ENCODE measurements around the gene CELF4.

CELF4 gene

DNA sequence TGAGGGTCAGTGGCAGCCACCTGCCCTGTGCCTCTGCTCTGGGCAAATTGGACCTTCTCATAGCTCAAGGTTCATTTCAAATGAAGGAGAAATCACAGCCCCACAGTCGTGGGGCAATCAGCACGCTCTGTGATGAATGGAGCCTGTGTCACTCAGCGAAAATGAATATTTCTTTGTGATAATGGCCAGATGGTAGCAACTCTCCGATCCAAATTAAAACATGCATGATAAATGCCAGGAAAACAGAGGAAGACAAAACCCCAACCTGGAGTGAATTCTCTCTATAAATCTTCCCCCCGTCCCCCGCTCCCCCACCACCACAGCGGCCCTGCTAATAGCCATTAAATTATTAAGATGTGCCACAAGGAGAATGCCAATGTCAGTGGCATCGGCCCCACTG lies 258.4 kb downstream of the CELF4 start:
- no peak for DNase-seq

GRCh38 chr18:37306432-37306831 lies 259.2 kb downstream of the CELF4 start:
- no peak for DNase-seq

DNA sequence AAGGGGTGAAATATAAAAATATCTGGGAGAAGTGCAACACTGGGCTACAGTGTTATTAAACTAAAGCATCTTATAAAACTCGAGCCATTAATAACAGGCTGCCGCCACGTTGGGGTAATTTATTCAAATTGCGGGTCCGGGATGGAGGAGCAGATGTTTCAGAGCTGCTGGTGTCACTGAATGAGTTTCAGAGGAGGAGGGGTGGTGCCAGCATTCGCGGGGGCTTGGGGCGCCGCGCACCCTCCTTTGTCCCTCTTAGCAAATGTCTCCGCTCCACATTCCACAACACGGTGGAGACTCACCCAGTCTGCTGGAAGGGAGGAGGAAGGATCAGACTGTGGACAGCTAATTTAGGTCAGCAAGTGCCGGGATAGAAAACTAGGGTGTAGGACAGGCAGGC lies 260.5 kb downstream of the CELF4 start:
- DNase-seq = no peak

- no peak for DNase-seq
These were observed 261.5 kb downstream of the CELF4 start for GRCh38 chr18:37304012-37304680.

GRCh38 chr18:37303009-37303408 lies 262.6 kb downstream of the CELF4 start:
- no peak for DNase-seq

- no peak for DNase-seq
These were observed 263.1 kb downstream of the CELF4 start for GRCh38 chr18:37302519-37302918.

DNA sequence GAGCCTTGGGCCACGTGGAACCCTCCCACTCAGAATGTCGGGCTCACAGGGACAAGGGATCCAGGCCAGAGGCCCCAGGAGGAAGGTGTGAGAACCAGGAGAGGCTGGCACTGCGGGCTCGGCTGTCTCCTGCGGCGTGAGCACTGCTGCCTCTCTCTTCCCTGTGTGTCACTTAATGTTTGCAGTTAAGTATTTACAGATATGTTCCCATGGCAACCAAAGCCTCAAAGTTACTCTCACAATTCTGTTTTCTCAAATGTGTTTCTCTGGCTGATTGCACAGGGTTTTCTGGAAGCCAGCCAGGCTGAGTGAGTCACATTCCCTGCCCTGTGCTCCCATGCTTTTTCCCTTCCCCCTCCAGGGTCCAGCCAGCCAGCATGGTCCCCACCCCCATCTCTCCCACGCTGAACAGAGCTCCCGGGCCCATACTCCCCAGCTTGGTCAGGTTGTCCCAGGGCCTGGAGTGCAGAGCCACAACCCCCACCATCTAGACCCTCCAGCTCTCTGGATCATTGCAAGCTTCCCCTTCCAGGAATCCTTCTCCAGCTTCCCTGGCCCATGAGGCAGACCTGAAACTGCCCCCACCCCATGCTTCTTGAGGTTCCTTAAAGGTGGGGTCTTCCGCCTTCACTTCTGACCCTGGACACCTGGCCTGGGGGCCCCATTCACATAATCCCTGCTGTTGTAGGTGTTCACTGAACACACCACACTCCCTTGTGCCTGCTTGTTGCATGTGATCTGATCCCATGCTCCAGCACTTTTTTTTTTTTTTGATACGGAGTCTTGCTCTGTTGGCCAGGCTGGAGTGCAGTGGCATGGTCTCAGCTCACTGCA lies 265.9 kb downstream of the CELF4 start:
- DNase-seq = no peak

GRCh38 chr18:37298816-37299215 lies 266.8 kb downstream of the CELF4 start:
- no peak for DNase-seq

- DNase-seq = no peak
These were observed 268.5 kb downstream of the CELF4 start for GRCh38 chr18:37297106-37297505.

- DNase-seq = no peak
These were observed 270.6 kb downstream of the CELF4 start for GRCh38 chr18:37294951-37295350.

DNA sequence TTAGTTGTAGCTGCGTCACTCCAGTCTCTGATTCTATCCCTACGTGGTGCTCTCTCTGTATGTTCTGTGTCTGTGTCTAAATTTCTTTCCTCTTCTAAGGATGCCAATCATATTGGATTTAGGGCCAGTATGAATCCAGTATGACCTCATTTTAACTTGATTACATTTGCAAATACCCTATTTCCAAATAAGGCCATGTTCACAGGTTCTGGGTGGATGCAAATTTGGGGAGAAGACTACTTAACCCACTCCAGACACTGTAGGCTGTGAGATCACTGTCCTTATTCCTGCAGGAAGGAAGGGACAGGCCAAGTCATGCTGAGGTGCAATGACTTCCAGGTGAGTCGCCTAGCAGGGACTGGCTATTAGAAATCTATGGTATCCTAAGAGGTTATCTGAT lies 272.2 kb downstream of the CELF4 start:
- no peak for DNase-seq

DNA sequence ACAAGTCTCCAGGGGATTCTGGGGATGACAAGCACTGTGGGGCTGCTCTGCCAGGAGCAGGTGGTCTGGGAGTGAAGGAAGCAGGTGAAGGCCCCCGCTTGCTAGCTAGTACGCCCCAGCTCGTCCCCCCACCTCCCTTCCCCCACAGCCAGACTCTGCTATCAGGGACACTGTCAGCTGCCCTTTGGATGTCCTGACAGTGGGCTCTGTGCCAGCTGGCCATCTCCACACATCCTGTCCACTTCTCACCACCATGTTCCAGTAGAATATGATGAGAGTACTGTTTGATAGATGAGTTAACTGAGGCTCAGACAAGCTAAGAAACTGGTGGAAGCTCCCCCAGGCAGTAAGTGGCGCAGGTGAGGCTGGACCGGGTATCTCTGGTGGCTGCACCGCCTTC lies 276.2 kb downstream of the CELF4 start:
- no peak for DNase-seq

GRCh38 chr18:37287601-37288000 lies 278.0 kb downstream of the CELF4 start:
- no peak for DNase-seq

GRCh38 chr18:37286801-37287200 lies 278.8 kb downstream of the CELF4 start:
- no peak for DNase-seq

DNA sequence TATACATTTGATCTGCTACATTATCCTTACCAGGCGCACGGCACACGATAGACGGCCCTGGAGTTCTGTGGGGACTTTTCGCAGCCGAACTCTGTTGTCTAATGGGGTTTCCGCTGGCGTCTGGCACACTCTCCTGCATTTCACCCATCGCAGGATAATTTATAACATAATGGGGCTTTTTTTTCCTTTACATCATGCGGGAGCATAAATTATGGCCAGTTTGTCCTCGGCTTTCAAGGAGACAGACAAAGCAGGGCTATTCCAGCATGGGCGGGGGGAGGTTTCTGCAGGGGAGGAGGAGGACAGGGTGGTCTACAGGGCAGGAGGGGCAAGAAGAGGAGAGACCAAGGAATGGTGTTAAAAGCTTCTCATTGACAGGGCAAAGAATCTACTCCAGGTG lies 279.8 kb downstream of the CELF4 start:
- DNase-seq = no peak

GRCh38 chr18:37284260-37284659 lies 281.3 kb downstream of the CELF4 start:
- no peak for DNase-seq

DNA sequence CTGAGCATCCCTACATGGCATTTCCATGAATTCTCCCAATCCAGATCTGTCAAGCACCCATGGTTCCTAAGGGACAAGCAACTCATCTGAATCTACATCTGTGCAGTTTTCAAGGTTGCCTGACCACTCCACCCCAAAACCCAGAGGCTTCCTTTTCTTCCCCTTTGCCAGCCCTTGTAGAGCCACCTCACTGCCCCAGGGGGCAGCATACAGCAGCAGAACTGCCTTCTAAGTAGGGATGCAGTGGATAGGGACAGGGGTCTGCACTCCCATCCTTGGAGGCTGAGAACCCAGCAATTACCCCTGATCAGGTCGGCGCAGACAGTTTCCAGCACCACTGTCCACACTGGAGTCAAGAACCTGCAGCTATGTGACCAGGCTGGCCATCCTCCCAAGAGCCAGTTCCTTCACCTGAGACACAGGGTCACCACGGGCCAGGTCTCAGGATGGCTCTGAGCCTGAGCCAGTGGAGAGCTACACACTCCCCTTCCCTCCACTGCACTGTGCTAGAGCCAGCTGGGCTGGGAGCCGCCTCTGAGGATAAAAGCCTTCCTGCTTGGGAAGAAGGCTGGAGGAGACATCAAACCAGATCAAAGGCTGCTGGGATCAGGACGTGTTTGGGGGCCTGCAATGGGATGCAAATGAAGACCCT lies 283.1 kb downstream of the CELF4 start:
- DNase-seq = no peak

GRCh38 chr18:37280701-37281393 lies 284.8 kb downstream of the CELF4 start:
- no peak for DNase-seq

- no peak for DNase-seq
These were observed 287.8 kb downstream of the CELF4 start for GRCh38 chr18:37277804-37278203.

GRCh38 chr18:37276111-37276890 lies 289.3 kb downstream of the CELF4 start:
- DNase-seq = no peak

- no peak for DNase-seq
These were observed 290.3 kb downstream of the CELF4 start for GRCh38 chr18:37275237-37275741.
